Skeletal muscle cell (primary cell): ENCODE measurements around the gene HDGFL2.
"Not testable (repeated sequence)": the region's sequence is repeated elsewhere in the genome, so short reads cannot be mapped to it uniquely, and the experiment has no call there.

Experiments
- DNase-seq: peaks from one replicate; pipeline ENCODE4 v3.0.0-alpha.2; 2010; ENCODE audit warnings: low read depth
- H3K4me3 ChIP-seq: 2 replicates; pipeline ENCODE4 v1.5.1; 2011; ENCODE audit warnings: low read depth, mild to moderate bottlenecking, control low read depth, low read length, moderate library complexity

The HDGFL2 gene

GRCh38 chr19:4541806-4542145 is 69.7 kb downstream of the HDGFL2 start:
- H3K4me3 ChIP-seq, DNase-seq: not testable (repeated sequence)

DNA sequence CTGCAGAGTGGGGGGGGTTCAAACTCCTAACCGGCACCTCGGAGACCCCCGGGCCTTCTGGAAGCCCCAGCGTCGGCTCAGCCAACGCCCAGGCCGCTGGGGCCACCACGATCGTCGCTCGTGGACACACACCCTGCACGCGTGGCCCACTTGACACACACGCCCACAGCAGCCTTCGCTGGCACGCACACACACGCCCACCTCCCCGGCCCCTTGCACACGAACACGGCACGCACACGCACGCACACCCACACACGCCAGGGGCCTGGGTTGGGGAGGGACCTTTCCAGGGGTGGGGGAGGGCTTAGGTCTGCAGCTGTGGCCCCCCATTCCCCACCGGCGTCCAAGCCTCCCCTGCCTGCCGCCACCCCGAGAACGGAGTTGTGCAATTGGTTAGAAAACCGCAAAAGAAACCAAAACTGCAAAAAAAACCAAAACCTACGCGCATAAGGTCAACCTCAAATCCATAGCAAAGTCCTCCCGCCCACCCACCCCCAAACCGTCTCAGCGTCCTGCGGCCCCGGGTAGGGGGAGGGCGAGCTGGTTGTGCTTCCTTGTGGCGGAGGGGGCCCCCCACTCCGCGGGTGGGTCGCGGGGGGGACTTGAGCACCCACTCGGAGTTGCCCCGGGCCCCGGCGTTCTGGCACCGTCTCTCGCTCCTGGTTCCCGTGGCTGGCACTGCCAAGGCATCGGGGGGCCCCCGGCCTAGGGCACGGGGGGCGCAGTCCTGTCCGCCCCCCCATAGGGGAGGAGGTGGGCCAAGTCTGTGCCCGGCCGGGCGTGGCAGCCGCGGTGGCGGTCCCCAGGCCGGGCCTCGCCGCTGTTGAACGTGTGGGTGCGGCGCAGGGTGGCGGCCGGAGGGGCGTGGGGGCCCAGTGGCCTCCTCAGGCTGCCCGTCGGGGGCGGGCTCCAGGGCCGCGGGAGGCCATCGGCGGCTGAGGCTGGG is 71.1 kb downstream of the HDGFL2 start:
- no peak overlapping the region for H3K4me3 ChIP-seq
- no peak for DNase-seq

DNA sequence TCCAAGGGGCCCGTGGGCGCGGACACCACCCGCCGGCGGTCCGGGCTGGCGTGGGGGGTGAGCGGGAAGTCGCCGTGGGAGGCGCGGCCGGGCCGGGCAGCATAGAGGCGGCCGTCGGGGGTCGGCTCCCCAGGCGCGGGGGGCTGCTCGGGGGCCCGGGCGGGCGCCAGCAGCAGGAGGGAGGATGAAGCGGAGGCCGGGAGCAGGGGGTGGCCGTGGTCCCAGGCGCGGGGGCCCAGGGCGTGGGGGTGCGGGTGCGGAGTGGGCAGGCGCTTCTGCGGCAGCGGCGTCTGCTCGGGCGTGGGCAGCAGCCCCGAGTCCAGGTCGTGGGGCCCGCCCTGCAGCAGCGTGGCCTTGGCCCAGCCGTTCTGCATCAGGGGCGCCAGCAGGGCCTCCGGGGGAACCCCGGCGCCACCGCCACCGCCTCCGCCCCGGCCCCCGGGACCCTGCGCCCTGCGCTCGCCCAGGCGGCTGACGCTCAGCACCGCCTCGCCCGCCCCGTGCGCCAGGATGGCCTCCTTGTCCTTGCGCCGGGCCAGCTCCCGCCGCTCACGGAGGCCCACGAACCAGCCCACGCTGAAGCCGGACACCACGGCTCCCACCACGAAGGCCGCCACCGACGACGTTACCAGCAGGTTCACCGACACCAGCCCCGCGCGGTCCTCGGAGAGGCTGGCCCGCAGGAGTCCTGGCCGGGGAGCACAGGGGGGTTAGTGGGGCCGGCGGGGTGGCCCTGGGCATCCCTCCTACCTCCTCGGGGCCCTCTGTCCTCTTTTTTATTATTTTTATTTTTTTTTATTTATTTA is 71.9 kb downstream of the HDGFL2 start:
- DNase-seq = no peak
- H3K4me3 ChIP-seq = no peak overlapping the region

- no peak overlapping the region for H3K4me3 ChIP-seq
- no peak for DNase-seq
Observed at GRCh38 chr19:4547303-4548237, 75.5 kb downstream of the HDGFL2 start.

GRCh38 chr19:4548238-4548584 is 76.1 kb downstream of the HDGFL2 start:
- no peak for DNase-seq
- no peak overlapping the region for H3K4me3 ChIP-seq

DNA sequence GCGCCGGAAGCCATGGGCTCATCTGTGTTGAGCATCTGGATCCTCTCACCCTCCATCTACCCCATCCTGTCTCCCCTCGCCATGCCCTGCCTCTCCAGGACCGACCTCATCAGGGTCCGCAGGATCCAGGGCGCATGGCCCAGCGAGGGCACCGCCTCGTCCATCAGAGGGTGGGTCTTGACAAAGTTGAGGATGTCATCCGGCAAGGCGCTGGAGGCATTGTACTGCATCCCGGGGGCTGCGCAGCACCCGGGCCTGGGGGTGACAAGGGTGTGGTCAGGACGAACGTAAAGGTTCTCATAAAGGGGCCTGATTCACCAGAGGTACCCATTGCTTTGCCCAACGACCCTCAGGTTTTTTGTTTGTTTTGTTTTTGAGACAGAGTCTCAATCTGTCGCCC is 77.9 kb downstream of the HDGFL2 start:
- no peak overlapping the region for H3K4me3 ChIP-seq
- DNase-seq = no peak

DNA sequence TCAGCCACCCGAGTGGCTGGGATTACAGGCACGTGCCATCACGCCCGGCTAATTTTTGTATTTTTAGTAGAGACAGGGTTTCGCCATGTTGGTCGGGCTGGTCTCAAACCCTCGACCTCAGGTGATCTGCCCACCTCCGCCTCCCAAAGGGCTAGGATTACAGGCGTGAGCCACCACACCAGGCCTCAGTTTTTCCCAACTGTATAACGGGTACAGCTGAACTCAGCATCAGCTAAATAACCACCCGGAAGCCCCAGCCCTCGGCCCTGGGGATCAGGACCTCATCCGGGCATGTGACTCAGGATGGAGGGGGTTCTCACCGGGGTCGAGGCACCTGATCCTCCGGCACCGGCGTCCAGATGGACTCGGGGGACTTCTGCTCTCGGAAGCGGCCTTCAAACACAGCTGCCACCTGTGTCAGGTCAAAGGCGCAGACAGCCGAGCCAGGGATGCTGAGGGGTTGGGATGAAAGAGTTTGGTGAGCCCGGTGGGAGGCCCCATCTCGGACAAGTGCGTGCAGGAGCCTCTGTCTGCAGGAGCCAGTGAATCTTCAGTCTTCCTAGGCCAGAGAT is 78.5 kb downstream of the HDGFL2 start:
- DNase-seq = no peak

More for the DNA sequence above, 78.5 kb downstream of the HDGFL2 start:
- no peak overlapping the region for H3K4me3 ChIP-seq
